HuH-7.5 (cell line): ENCODE results near the gene KRTAP4-6.
"Not testable (repeated sequence)": the region's sequence is repeated elsewhere in the genome, so short reads cannot be mapped to it uniquely, and the experiment has no call there.

ENCODE experiments used
- DNase-seq: peaks from one replicate; pipeline ENCODE4 v3.0.0; 2011; ENCODE audit warnings: low spot score

KRTAP4-6 gene

GRCh38 chr17:41107941-41108450, 32.3 kb downstream of the KRTAP4-6 start:
- DNase-seq, result no peak

- not testable (repeated sequence) for DNase-seq
Measured at GRCh38 chr17:41105347-41105746, 35.0 kb downstream of the KRTAP4-6 start, which contains the start of gene KRTAP4-9. Gene KRTAP4-9, plus strand, starts transcription at chr17:41105389. Its CDS starts 0 bp downstream, at chr17:41105389.

- not testable (repeated sequence) for DNase-seq
Measured at GRCh38 chr17:41104386-41105038, 35.8 kb downstream of the KRTAP4-6 start.

- no peak for DNase-seq
Measured at GRCh38 chr17:41103896-41104295, 36.4 kb downstream of the KRTAP4-6 start.

GRCh38 chr17:41101586-41102259, 38.6 kb downstream of the KRTAP4-6 start, which contains the start of gene KRTAP4-16:
Gene KRTAP4-16, minus strand, starts transcription at chr17:41102209. Its CDS starts 0 bp downstream, at chr17:41102209.
- no peak for DNase-seq

- DNase-seq, result not testable (repeated sequence)
Measured at GRCh38 chr17:41099682-41100480, 40.5 kb downstream of the KRTAP4-6 start.

- no peak for DNase-seq
Measured at GRCh38 chr17:41098481-41098880, 41.9 kb downstream of the KRTAP4-6 start.

- no peak for DNase-seq
Measured at GRCh38 chr17:41098042-41098441, 42.3 kb downstream of the KRTAP4-6 start, which contains the start of gene KRTAP4-8. Gene KRTAP4-8, minus strand, starts transcription at chr17:41098142. Its CDS starts 58 bp downstream, at chr17:41098084.

- no peak for DNase-seq
Measured at GRCh38 chr17:41096055-41096454, 44.3 kb downstream of the KRTAP4-6 start.
